HG02885 (cell line): ENCODE data around the gene CENPP.

Source experiments
- ATAC-seq: cut with Tn5 transposase; IDR thresholded peaks from one replicate; pipeline ENCODE4 v1.9.1; 2021; ENCODE audit warnings: mild to moderate bottlenecking; ENCODE audit not compliant: unreplicated experiment, poor library complexity

CENPP gene

DNA sequence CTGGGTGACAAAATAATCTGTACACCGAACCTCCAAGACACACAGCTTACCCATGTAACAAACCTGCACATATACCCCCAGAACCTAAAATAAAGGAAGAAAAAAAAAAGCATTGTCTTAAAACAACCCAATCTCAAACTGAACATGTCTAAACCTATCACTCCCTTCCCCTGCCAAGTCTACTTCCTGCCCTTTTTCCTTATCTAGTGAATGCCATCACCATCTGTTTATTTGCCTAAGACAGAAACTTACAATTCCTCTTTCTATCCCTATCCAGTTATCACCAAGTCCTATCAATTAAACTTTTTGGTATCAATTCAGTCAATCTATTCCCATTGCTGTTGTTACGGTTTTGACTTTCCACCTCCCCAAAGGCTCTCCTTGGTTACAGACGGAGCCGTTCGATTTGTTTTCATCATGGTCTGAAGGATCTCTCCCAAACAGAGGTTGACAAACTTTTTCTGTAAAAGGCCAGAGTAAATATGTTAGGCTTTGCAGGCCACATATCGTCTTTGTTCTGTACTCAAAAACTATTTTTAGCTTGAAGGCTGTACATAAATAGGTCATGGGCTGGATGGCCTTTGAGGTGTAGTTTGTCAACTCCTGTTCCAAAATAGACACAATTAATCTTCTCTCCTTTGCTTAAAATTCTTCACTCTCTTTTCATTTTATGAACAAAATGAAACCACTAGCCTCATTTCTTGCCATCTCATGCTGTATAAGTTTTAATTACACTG, 12.7 kb upstream of the CENPP start:
- ATAC-seq: no peak

DNA sequence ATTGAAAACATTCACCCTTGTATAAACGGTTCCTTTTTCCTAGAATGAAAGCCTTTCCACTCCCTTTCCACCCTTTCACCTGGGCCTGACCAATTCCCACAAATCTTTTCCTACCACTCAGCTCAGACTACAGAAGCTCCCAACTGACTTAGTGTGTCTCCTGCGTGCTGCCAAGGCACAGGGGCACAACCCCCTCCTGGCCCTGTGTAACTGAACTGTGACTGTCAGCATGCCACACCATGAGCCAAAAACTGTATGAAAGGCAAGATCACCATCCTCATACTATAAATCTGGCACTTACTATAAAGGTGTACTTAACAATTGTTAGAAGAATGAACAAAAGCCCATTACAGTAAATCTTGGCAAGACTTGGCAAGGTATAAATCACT, 12.1 kb upstream of the CENPP start:
- no peak for ATAC-seq

DNA sequence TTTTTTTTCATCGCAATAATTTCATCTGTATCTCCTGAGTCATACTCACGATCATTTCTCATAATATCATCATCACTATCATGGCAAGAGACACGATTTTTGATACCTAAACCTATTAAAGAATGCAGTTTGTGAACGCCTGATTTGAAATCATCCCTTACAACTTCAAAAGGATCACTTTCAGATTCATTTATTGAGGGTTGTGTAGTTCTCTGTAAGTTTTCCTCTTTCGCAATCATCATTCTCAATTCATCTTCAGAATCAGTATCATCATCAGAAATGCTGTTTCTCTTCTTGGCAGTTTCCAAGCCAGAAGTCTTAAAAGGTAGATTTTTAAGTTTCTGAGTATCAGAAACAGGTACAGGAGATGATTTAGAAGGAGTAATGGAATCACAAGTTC, 10.3 kb upstream of the CENPP start:
- no peak for ATAC-seq

DNA sequence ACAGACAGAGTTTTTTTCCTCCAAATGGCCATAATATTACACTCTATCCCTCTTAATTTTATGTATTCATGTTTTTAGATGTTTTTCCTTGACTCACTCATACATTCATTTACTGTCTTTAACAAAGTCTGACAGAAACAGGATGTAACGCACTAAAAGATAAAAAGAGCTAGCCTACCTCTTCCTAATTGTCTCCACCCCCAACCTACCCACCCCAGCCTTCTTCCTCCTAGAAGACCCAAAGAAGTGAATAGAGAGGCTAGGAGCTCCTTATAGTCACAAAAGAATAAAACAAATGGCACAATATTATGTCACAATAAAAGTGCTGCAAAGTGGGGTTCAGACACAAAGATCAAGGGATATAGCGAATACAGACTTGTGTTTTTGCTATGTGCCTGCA, 1.3 kb upstream of the CENPP start:
- ATAC-seq: no peak

DNA sequence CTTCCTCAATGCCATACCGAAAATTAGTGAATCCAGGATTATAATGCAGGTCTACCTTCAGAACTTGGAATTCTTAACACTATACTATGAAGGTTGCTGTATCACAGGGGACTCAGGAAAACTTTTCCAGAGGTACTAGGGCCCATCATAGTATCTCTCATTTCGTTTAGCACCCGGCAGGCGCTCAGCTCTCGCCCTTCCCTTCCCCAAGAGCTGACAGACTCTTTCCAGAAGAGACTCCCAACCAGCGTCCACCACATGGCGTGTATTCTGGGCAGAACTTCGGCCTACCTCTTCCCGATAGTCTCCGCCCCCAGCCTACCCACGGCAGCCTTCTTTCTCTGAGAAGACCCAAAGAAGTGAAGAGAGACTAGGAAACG, 874 bp upstream of the CENPP start:
- no peak for ATAC-seq

DNA sequence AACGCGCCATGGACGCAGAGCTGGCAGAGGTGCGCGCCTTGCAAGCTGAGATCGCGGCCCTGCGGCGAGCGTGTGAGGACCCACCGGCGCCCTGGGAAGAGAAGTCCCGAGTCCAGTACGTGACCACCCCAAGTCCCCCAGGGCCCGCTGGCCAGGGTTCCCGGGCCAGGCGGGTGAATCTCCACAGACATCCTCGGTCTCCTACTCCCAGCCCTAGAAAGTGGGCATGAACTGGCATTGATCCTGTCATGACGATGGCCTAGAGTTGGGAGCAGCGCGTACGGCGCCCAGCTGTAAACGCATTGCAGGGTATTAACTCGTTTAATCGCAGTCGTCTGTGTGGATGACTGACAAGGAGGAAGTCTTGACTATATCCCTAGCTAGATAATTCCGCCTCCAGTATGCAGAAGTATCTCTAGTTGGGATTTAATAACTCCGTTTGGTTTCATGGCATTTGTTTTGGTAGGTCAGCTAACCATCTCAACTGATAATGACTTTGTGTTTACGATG, 293 bp downstream of the CENPP start:
- ATAC-seq: peak; percentile 14

DNA sequence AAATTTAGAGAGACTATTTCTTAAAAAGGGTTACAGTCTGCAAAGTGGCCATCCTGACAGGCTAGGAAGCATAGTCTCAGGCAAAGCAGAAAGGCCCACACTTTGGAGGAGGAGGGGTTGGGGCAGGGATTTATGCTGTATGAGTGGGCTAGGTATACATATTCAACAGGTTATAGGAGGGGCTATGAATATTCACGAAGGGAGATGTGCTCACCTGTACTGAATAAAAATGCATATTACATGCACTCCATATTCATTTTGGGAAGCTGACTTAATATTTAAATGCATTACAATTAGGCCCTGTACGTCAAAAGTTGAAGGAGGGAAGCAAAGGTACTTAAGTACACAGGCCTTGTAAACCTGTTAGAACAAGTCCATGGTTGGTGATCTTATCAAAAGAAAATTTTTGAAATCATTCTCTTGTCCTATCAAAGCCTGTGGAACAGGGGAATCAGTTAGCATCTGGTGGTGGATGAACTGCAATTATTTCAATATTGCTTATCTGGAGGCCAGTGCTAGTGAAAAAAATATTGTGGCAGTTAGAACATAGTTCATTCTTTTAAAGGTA, 1.6 kb downstream of the CENPP start:
- no peak for ATAC-seq

DNA sequence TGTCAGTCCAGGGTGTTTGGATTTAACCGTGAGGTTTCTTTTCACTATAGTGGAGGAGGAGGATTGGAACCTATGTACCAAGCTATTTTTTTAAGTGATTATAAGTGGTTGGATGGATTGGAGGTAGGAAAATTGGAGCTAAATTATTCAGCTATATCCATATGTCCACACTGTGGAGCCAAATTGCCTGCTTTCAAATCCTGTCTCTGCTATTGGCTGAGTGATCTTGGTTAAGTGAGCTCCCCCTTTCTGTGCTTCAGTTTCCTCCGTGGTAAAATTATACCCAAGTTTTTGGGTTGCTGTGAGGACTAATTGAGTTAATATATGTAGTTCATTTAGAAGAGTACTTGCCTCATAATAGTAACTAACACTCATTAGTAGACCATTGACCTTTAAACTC, 2.5 kb downstream of the CENPP start:
- ATAC-seq: no peak

DNA sequence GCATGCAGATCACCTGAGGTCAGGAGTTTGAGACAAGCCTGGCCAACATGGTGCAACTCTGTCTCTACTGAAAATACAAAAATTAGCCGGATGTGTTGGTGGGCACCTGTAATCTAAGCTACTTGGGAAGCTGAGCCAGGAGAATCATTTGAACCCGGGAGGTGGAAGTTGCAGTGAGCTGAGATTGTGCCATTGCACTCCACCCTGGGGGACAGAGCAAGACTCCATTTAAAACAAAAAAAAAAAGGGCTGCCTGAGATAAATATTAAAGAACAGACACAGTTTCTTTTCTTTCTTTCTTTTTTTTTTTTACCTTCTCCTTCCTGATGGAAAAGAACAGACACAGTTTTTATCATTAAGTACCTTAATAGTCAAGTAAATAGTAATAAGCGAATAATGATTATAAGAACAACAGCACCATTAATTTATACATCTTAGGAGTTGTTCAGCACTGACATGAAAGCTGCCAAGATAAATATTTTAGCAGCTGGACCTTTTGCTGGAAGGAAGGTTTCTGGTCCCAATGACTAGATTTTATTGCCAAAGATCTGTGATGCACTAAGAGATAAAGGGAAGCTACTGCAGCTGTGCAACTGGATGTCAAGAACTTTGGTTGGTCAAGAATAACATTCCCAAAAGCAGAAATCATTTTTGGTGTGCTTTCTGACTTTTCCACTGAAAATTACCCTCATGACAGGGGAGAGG, 7.0 kb downstream of the CENPP start:
- ATAC-seq: no peak

DNA sequence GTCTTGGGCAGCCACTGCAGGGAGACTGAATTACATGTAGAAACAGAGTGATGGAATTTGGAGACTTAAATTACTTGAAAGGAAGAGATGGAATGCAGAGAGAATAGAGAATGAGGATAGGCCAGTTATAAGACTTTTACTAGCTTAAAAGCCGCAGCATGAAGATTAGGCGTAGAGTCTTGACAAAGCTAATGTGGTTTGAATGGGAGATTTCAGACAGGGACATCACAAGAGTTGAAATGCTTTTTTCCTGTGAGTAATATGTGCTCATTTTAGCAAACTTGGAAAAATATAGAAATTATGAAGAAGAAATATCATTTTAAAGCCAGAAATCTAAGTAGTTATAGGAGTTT, 7.5 kb downstream of the CENPP start:
- ATAC-seq: no peak

DNA sequence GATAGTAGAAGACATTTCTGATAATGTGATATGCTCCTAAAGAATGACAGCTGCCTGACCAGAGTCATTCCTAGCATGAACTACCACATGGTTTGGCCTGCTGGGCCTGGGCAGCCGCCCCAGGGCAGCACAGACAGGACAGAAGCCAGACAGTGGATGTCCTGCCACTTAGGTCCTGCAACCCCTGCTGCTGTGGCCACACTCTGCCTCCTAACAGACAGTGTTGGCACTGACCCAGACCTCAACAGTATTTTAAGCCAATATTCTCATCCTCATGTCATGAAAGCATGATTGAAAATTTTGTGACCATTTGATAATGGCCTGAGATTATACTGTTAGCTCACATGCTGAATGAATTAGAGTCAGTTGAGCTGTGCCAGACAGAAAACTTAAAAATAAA, 15.8 kb downstream of the CENPP start:
- no peak for ATAC-seq

DNA sequence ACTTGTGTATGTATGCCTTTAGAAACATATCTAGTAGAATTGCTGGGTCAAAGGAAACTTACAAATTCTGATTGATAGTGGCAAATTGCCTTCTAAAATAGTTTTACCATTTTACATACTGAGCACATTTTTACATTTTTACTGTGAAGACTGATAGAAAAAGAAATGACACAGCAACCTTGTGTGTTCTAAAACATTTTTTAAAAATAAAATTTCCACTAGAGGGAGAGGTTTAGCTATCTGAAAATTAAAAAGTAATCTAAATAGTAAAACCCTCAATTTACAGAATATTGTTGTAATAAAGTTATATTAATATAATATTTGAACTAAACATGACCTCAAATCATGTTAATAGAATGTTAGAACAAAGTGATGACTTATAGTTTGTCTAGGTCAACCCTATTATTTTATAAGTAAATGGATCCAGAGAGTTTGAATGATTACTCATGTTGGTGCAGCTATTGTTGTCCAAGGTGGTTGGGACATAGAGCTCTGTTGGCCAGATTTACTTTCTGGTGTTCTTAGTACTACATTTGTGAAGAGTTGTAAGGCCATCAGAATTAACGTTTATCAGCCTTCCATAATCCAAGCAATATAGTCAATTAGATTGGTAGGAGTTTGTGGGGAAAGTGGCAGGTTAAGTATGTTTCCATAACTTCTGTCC, 17.2 kb downstream of the CENPP start:
- no peak for ATAC-seq

DNA sequence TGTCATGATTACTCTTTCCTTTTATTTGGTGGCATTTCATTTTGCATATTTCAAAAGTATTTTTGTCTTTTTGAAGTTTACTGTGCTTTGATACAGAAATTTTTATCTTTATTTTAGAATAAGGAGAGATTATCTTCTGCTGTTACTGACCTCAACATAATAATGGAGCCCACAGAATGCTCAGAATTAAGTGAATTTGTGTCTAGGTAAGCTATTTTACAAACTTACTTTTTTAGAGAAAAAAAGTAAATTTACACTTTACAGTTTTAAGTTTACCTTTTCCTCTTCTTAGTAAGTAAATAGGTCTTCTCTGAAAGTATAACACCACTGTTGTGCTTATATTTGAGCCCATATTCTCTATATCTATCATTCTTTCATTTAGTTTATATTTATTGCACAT, 19.8 kb downstream of the CENPP start:
- ATAC-seq: no peak

DNA sequence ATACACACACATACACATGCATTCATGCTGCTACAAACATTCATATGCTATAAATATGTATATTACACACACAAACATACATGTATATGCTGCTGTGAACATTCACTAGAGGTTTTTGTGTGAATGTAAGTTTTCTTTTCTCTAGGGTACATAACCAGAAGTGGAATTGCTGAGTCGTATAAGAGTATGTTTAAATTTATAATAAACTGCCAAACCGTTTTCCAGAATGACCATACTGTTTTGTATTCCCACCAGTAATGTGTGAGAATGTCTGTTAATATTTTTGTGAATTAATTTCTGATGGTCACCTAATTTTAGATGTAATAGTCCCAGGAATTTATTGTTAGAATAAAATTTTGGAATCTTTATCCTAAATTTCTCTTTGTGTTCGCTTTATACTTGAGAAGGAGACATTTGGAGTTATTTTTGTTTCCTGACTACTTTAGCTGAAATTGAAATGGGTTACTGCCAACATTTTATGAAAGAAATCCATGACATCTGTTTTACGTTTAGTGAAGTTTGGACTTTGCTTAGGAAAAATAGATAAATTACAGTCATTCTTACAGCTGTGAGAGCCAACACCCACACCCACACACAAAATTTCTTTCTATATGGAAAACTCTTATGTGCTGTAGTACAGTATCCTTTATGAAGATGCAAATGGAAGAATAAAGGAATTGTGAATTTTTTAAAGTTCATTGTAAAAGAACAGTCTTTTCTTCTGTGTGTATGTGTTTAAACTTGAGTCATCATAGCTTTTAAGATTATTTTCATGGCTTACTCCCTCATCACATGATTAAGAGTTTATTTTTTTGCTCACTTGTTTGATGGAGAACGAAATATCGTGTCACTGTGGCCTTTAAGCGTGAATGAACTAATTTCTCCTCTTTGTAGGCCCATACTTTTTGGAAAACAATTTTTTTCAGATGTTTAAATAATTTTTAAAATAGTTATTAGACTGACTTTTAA, 24.3 kb downstream of the CENPP start:
- ATAC-seq: no peak

DNA sequence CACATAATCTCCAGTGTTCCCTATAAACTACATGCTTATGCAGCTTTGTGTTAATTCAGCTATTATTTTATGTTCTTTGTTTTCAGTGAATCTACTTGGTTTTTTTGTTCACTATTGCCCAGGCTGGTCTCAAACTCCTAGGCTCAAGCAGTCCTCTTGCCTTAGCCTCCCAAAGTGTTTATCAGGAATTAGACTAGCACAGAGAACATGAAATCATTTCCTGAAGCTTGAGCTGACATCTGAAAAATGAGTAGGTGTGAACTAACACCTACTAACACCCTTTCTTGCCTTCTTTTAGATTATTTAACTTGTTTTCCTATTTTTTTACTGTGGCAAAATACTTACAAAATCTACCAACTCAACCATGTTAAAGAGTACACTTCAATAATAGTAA, 25.0 kb downstream of the CENPP start:
- ATAC-seq: no peak

DNA sequence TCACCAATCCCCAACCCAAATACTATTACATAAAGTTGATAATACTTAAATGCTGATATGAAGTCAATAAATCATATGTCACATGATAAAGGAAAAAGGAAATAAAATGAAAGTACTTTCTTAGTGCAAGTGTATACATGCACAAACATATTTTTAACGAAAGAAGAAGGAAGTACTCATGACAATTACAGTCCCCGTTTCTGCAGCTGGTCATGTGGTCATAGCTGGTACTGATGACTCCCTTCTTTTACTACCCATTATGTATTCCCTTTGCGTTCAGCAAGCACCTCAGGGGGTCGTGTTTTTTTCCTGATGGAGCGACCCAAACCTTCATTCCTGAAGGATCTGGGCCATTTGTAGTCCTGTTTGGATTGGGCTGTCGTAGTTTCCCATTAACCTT, 27.3 kb downstream of the CENPP start:
- ATAC-seq: no peak

DNA sequence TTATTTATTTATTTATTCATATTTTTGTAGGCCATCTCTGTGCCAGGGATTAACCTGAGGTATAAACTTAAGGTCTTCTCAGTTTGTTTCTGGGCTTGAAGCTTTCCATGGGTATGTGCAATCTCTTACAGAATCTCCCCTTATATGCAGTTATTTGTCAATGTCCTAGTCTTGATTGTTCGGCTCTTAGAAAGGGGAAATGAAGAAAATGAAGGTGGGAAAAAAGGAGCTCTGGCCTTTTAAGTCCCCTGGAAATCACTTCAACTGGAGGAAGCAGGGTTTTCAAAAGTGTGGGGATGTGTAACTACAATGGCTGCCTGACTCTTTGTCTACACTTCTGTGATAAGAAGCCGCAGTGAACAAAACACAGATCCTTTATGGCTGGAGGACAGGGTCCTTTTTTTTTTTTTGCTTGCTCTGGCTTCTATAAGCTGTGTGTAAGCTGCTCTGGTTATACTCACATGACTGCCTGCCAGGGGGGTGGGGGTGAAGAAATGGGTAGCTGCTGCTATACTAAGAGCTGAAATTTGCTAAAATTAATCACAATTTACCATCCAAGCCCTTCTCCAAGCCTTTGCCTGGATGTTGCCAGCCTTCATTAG, 33.7 kb downstream of the CENPP start:
- no peak for ATAC-seq

DNA sequence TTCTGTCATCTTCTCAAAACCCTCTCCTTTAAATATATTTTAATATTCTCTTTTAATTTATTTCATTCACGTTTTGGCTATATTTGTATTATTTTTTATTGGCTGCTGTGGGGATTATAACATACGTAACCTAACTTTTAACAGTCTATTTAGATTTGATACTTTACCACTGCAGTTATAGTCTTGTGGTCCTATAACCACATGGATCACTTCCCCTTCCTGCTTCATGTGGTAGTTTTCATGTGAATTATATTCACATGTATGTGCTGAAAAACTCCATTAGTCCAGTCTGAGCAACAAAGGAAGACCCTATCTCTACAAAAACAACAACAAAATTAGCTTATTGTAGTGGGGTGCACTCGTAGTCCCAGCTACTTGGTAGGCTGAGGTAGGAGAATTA, 34.3 kb downstream of the CENPP start:
- no peak for ATAC-seq

DNA sequence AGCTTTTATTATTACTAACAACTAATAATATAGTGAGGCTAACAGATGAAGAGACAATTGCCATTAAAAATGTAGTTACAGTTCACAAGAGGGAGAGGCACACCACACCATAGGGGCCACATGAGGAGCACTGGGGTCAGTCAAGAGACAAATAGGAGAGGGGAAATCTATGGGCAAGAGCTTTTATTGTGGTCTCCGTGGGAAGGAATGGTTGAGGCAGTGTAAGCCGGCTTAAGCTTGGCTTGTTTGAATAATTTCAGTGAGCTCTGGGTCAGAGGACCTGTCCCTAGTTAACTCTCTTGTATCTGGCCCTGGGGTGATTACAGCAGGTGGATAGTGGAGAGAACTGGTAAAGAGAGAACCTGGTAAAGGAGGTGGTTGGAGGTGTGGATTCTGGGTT, 43.3 kb downstream of the CENPP start:
- ATAC-seq: no peak

DNA sequence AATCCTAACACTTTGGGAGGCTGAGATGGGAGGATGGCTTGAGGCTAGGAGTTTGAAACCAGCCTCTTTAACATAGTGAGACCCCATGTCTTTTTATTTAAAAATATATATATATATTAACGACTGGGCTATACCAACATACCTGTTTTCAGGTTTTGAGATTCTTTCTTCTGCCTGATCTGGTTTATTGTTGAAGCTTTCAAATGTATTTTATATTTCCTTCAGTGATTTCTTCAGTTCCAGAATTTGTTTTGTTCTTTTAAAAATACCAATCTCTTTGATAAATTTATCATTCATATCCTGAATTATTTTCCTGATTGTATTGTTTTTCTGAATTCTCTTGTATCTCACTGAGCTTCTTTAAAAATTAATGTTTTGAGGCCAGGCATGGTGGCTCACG, 47.4 kb downstream of the CENPP start:
- ATAC-seq: no peak
